DND-41 (cell line): ENCODE measurements around the gene ZDHHC14.

Source experiments
- ATAC-seq: fragments of 200-7000 bp; cut with Tn5 transposase; 3 replicates; pipeline ENCODE4 v1.9.1; 2021; ENCODE audit warnings: low read depth; ENCODE audit not compliant: insufficient read depth
- DNase-seq: peaks from one replicate; pipeline ENCODE4 v3.0.0-alpha.2; 2020
- H2AFZ ChIP-seq: 2 replicates; pipeline ENCODE4 v1.6.0; 2012; ENCODE audit warnings: low read depth, low read length
- H3K27ac ChIP-seq: 2 replicates; pipeline ENCODE4 v1.5.1; 2012; ENCODE audit warnings: low read length, inconsistent platforms
- H3K27me3 ChIP-seq: fragments of 200-600 bp; sonication (generic); 2 replicates; pipeline ENCODE4 v1.6.0; 2012; ENCODE audit warnings: low read length, mild to moderate bottlenecking, inconsistent platforms; ENCODE audit not compliant: insufficient read depth, poor library complexity
- H3K36me3 ChIP-seq: 2 replicates; pipeline ENCODE4 v1.5.1; 2012; ENCODE audit warnings: low read length, inconsistent platforms; ENCODE audit not compliant: insufficient read depth
- H3K4me1 ChIP-seq: 2 replicates; pipeline ENCODE4 v1.5.1; 2012; ENCODE audit warnings: mild to moderate bottlenecking, low read length; ENCODE audit not compliant: insufficient read depth
- H3K4me2 ChIP-seq: 2 replicates; pipeline ENCODE4 v1.6.0; 2012; ENCODE audit warnings: mild to moderate bottlenecking, moderate library complexity, low read length, inconsistent platforms; ENCODE audit not compliant: insufficient read depth
- H3K4me3 ChIP-seq, 2 experiments: fragments of 200-600 bp in 1 of 2; shearing (Covaris generic) in 1 of 2; 2 replicates each; pipeline ENCODE4 v1.5.1; 2012 to 2016; ENCODE audit warnings: inconsistent platforms in 2 of 2, low read length in 2 of 2, mild to moderate bottlenecking in 2 of 2, low read depth in 1 of 2, moderate library complexity in 1 of 2
- H3K79me2 ChIP-seq: 2 replicates; pipeline ENCODE4 v1.6.0; 2012; ENCODE audit warnings: low read length, inconsistent platforms; ENCODE audit not compliant: insufficient read depth
- H3K9ac ChIP-seq: 2 replicates; pipeline ENCODE4 v1.6.0; 2012; ENCODE audit warnings: low read depth, mild to moderate bottlenecking, inconsistent platforms, low read length, moderate library complexity
- H3K9me3 ChIP-seq: 2 replicates; pipeline ENCODE4 v1.5.1; 2012; ENCODE audit warnings: low read length, moderate library complexity, mild to moderate bottlenecking, inconsistent platforms; ENCODE audit not compliant: insufficient read depth, severe bottlenecking
- H4K20me1 ChIP-seq: 2 replicates; pipeline ENCODE4 v1.6.0; 2012; ENCODE audit warnings: low read length; ENCODE audit not compliant: insufficient read depth
- CTCF ChIP-seq: IDR thresholded peaks from 2 replicates; pipeline ENCODE4 v1.5.1; 2012; ENCODE audit warnings: borderline replicate concordance, low read length, moderate library complexity, mild to moderate bottlenecking; ENCODE audit not compliant: poor library complexity, severe bottlenecking; ENCODE audit errors: extremely low read depth
- EZH2 ChIP-seq: IDR thresholded peaks from 3 replicates; pipeline ENCODE4 v1.6.1; 2012; ENCODE audit warnings: borderline replicate concordance, low read depth, mild to moderate bottlenecking, moderate library complexity, low read length, inconsistent platforms; ENCODE audit not compliant: severe bottlenecking

The ZDHHC14 gene

GRCh38 chr6:157608221-157609075 lies 227.5 kb downstream of the ZDHHC14 start:
- DNase-seq = no peak
- no peak overlapping the region for H3K4me2 ChIP-seq
- no peaks in the 10 kb centered on the region for H3K79me2 ChIP-seq

DNA sequence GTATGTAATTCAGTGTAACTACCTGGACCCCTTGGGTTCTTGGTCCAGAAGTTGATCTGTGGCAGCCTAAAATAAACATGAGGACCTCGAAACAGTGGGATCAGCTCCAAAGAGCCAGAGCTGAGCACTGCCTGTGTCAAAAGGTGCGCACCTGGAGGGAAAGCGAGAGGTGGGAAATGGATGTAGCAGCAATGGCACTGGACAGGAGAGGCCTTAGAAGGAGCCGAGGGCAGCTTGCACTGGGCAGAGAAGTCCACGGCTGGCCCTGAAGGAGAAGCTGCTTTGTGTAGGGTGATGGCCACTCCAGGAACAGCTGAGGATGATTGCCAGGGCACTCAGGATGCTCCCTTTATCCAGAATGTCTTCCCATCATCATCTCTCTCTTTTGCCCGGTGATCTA lies 228.1 kb downstream of the ZDHHC14 start:
- H3K9me3 ChIP-seq = no peaks in the 10 kb centered on the region
- no peaks in the 10 kb centered on the region for H3K36me3 ChIP-seq
- no peak overlapping the region for H2AFZ ChIP-seq
- ATAC-seq (no peak), DNase-seq (no peak)
- no peak overlapping the region for H3K4me2 ChIP-seq
- H3K27ac ChIP-seq = no peak overlapping the region
- H3K27me3 ChIP-seq = peaks cover 9% of the 10 kb centered on the region
- H4K20me1 ChIP-seq = no peaks in the 10 kb centered on the region
- no peak for TF ChIP-seq CTCF
- no peak for TF ChIP-seq EZH2
- H3K4me1 ChIP-seq = no peaks in the 10 kb centered on the region
- no peak overlapping the region for H3K4me3 ChIP-seq
- H3K9ac ChIP-seq = no peak overlapping the region
- H3K79me2 ChIP-seq = no peaks in the 10 kb centered on the region

More at GRCh38 chr6:157608221-157609075, 227.5 kb downstream of the ZDHHC14 start:
- Histone ChIP-seq H3K27ac (no peak overlapping the region), H2AFZ (no peak overlapping the region), H3K4me3 (no peak overlapping the region), H3K9me3 (no peaks in the 10 kb centered on the region), H4K20me1 (no peaks in the 10 kb centered on the region), H3K36me3 (no peaks in the 10 kb centered on the region), H3K9ac (no peak overlapping the region), H3K4me1 (no peaks in the 10 kb centered on the region), H3K27me3 (peaks cover 9% of the 10 kb centered on the region)
- ATAC-seq = no peak
- TF ChIP-seq EZH2 = no peak
- no peak for TF ChIP-seq CTCF

DNA sequence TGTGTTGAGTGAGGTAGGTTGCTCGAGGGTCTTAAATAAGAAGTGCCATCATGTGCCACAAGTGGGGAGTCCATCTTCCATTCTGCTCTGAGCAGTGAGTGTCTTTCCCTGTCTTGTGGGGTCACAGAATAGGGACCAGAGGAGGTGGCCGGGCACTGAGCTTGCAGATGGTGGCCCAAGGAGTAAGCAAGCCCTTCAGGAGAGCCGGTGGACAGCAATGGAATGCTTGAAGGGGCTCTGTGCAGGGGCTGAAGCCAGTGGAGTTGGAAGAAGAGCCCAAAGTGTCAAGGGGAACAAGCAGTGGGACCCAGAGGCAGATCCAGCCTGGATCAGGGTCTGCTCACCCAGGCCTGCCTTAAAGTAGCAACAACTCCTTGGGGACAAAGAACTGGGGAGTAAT lies 228.6 kb downstream of the ZDHHC14 start:
- no peaks in the 10 kb centered on the region for H4K20me1 ChIP-seq
- TF ChIP-seq CTCF = no peak
- TF ChIP-seq EZH2 = no peak
- no peaks in the 10 kb centered on the region for H3K79me2 ChIP-seq
- peaks cover 9% of the 10 kb centered on the region for H3K27me3 ChIP-seq
- no peak overlapping the region for H2AFZ ChIP-seq
- H3K9me3 ChIP-seq = no peaks in the 10 kb centered on the region
- H3K4me1 ChIP-seq = no peaks in the 10 kb centered on the region
- no peak overlapping the region for H3K27ac ChIP-seq
- no peak overlapping the region for H3K9ac ChIP-seq
- DNase-seq (no peak), ATAC-seq (no peak)
- no peaks in the 10 kb centered on the region for H3K36me3 ChIP-seq
- no peak overlapping the region for H3K4me3 ChIP-seq
- H3K4me2 ChIP-seq = no peak overlapping the region
